Measurements from ENCODE around the gene MT3. TPM values are rescaled to one million over a fixed set of nuclear protein-coding genes. Genes with fewer than 3 reads are reported as not detected.

MT3 gene
- total RNA-seq, 5 donors from 2014 or later (not counting 1 experiment from before 2014, with no cell fraction given): 0.66 to 1.9 (median 0.84) TPM; not detected in 1

DNA sequence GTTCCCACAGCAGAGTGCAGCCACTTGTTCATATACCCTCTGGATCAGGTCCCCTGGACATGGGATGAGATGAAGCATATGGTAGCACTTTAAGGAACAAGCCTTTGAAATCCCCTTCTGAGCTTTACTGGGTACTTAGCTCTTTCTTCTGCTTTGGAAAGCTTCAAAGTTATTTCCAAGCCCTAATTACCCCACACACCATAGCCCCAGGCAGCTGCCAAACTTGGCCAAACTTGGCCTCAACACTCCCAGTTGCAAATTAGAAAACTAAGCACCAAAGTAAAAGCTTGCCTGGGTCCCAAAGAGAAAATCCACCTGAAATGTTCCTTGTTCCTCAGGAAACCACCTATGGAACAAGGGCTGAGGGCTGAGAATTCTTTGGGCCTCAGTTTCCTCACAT lies 40.2 kb upstream of the MT3 start:
- no peak overlapping the region for H3K4me3 Mint-ChIP-seq

DNA sequence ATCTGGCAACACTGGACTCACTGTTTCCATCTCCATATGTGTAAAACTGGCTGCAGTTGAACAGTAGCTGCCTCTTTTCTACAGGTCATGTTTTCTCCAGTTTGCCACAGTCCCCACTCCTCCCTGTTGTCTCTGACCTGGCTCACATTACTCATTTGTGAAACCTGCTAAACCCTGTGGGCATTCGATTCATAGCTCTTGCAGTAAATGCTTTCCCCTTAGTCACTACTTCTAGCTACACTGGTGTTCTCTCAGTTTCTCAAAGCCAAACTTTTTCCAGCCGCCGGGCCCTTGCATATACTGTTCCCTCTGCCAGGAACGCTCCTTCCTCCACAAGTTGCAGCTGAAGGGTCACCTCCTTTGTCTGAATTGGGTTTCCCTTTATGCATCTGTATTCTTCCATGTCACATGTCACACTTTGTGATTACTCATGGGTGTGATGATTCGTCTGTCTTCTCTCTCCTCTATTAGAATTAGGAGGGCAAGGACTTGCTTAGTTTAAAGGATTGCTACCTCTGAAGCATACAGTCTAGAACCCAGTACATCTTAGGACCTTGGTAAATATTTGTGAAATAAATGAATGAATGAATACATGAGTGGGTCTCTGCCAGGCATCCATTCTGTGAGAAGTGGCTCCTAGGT lies 39.5 kb upstream of the MT3 start:
- no peaks in the 10 kb centered on the region for H3K36me3 ChIP-seq (ENCODE audit: control insufficient read depth in 2 of 2, extremely low read depth in 1 of 2, insufficient read depth in 1 of 2, low read length in 1 of 2)
- ChIA-PET CTCF (interaction anchor here in 1 of 2 donors (0.6 kb wide), 1 partner anchor 140 kb away, joined by 4 read pairs; no protein-coding TSS in a partner anchor), POLR2A (no interaction called here)
- H3K4me1 Mint-ChIP-seq: peaks cover 7 to 20% (median 16%) of the 10 kb centered on the region in 3 donors
- H3K9me3 Mint-ChIP-seq: no peaks in the 10 kb centered on the region
- H3K27me3 Mint-ChIP-seq: peaks cover 6 to 15% of the 10 kb centered on the region in 2 donors
- H3K4me3 Mint-ChIP-seq: no peak overlapping the region
- no peaks in the 10 kb centered on the region for H3K36me3 Mint-ChIP-seq
- peaks cover 0 to 18% of the 10 kb centered on the region in 2 experiments for H3K27me3 ChIP-seq (replicated peaks in 1 of 2; ENCODE audit: control insufficient read depth in 2 of 2, extremely low read depth in 1 of 2, insufficient read depth in 2 of 2, low read length in 1 of 2)
- no CpG with 5 or more reads among the region's 5 CpGs for WGBS (ENCODE audit: insufficient coverage)
- no peaks in the 10 kb centered on the region for H3K9me3 ChIP-seq
- no peak overlapping the region for H3K4me3 ChIP-seq (ENCODE audit: control insufficient read depth in 1 of 2, extremely low read depth in 1 of 2, low read length in 1 of 2)
- no peak overlapping the region for H3K27ac ChIP-seq (ENCODE audit: low read length)
- H3K27ac Mint-ChIP-seq: no peak overlapping the region
- ATAC-seq (replicated peaks in 1 of 4) (no peak), DNase-seq (no peak)
- peaks cover 6 to 12% of the 10 kb centered on the region in 2 experiments for H3K4me1 ChIP-seq (ENCODE audit: control insufficient read depth in 1 of 2, extremely low read depth in 1 of 2, insufficient read depth in 2 of 2, low read length in 2 of 2)

More for the DNA sequence above, 40.2 kb upstream of the MT3 start:
- no peak overlapping the region for H3K4me3 ChIP-seq (ENCODE audit: control insufficient read depth in 1 of 2, extremely low read depth in 1 of 2, low read length in 1 of 2)
- peaks cover 0 to 13% of the 10 kb centered on the region in 2 experiments for H3K27me3 ChIP-seq (replicated peaks in 1 of 2; ENCODE audit: control insufficient read depth in 2 of 2, extremely low read depth in 1 of 2, insufficient read depth in 2 of 2, low read length in 1 of 2)
- H3K9me3 Mint-ChIP-seq: no peaks in the 10 kb centered on the region
- no peak overlapping the region for H3K27ac ChIP-seq (ENCODE audit: low read length)
- DNase-seq (no peak), ATAC-seq (replicated peaks in 1 of 4) (no peak)
- H3K4me1 ChIP-seq (ENCODE audit: control insufficient read depth in 1 of 2, extremely low read depth in 1 of 2, insufficient read depth in 2 of 2, low read length in 2 of 2): peaks cover 6 to 12% of the 10 kb centered on the region in 2 experiments
- H3K4me1 Mint-ChIP-seq: peaks cover 7 to 20% (median 16%) of the 10 kb centered on the region in 3 donors
- no peak overlapping the region for H3K27ac Mint-ChIP-seq
- ChIA-PET POLR2A (no interaction called here), CTCF (interaction anchor here in 1 of 2 donors (0.6 kb wide), 1 partner anchor 139 kb away, joined by 4 read pairs; no protein-coding TSS in a partner anchor)
- H3K36me3 ChIP-seq (ENCODE audit: control insufficient read depth in 2 of 2, extremely low read depth in 1 of 2, insufficient read depth in 1 of 2, low read length in 1 of 2): no peaks in the 10 kb centered on the region
- no peaks in the 10 kb centered on the region for H3K9me3 ChIP-seq
- no peaks in the 10 kb centered on the region for H3K36me3 Mint-ChIP-seq
- H3K27me3 Mint-ChIP-seq: peaks cover 4 to 13% of the 10 kb centered on the region in 2 donors

DNA sequence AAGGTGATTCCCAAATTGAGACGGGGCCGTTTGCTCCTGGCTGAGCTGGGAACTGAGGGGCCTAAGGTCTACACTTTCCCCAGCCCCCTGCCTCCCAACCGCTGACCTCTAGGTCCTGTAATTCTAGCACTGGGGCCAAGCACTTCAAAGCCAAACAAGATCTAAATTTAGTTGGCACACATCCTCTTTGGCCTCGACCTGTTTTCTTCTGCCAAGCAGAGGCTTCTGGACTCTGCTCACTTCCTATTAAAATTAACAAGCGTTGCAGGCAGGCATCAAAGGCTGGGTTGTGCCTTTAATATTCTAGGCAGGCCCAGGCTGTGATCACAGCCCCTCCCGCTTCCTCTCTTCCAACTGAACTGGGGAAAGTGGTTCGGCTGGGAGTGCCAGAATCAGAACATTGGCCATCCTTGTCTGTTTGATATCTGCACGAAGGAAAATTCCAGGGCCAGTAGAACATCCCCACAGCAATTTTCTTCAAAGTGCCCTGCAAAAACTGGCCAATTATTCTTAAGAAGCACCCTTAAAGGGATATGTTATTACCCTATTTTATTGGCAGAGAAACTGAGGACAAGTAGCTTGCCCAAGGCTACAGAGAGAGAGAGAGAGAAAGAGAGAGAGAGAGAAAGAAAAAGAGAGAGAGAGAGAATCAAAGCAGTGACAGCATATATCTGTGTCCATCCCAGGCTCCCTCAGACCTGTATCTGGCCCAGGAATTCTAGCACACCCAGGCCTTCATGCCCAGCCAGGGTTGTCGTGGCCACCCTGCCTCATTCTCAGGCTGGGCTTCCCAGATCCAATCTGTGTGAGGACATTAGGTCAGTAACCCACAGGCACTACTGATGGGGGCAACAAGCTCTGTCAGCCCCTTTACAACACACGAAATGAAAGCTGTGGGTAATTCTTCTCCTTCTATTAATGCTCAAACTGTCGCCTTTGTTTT lies 37.3 kb upstream of the MT3 start:
- Mint-ChIP-seq H3K9me3 (no peaks in the 10 kb centered on the region), H3K4me1 (peaks cover 7 to 16% (median 13%) of the 10 kb centered on the region in 3 donors), H3K27ac (no peak overlapping the region), H3K36me3 (no peaks in the 10 kb centered on the region), H3K27me3 (peaks cover 5 to 24% of the 10 kb centered on the region in 2 donors), H3K4me3 (no peak overlapping the region)
- CTCF ChIA-PET: interaction anchor here in 1 of 2 donors (0.6 kb wide), 1 partner anchor 150 kb away, joined by 5 read pairs; no protein-coding TSS in a partner anchor
- Histone ChIP-seq H3K27ac (ENCODE audit: low read length) (no peak overlapping the region), H3K4me3 (ENCODE audit: control insufficient read depth in 1 of 2, extremely low read depth in 1 of 2, low read length in 1 of 2) (no peak overlapping the region), H3K9me3 (no peaks in the 10 kb centered on the region), H3K36me3 (ENCODE audit: control insufficient read depth in 2 of 2, extremely low read depth in 1 of 2, insufficient read depth in 1 of 2, low read length in 1 of 2) (no peaks in the 10 kb centered on the region), H3K27me3 (replicated peaks in 1 of 2; ENCODE audit: control insufficient read depth in 2 of 2, extremely low read depth in 1 of 2, insufficient read depth in 2 of 2, low read length in 1 of 2) (peaks cover 2 to 22% of the 10 kb centered on the region in 2 experiments), H3K4me1 (ENCODE audit: control insufficient read depth in 1 of 2, extremely low read depth in 1 of 2, insufficient read depth in 2 of 2, low read length in 2 of 2) (peaks cover 6 to 10% of the 10 kb centered on the region in 2 experiments)
- ATAC-seq (replicated peaks in 1 of 4): no peak
- DNase-seq: no peak
- POLR2A ChIA-PET: no interaction called here
- 65% methylated on average over 6 of the region's 11 CpGs for WGBS (ENCODE audit: insufficient coverage)

DNA sequence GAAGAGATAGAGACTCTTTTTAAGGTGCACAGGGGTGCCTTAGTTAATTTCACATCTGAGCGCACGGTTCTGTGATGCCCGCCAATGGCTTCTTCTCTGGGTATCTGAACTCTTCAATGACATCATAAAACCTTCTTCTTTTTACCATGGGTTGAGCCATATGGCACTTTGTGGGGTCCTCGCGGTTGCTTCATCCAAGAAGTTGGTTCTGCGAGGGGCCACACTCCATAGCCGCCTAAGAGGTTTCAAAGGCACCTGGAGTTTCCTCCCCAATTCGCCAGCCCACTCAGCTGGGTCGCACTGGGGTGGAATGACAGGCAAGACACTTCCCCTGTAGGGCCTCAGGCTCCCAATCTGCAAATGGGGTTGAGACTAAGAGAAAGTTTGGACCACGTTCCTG lies 34.9 kb upstream of the MT3 start:
- Mint-ChIP-seq H3K9me3 (no peaks in the 10 kb centered on the region), H3K4me1 (no peaks in the 10 kb centered on the region), H3K27me3 (peaks cover 11 to 28% of the 10 kb centered on the region in 2 donors), H3K4me3 (no peak overlapping the region), H3K36me3 (no peaks in the 10 kb centered on the region), H3K27ac (no peak overlapping the region)
- H3K4me1 ChIP-seq (ENCODE audit: control insufficient read depth in 1 of 2, extremely low read depth in 1 of 2, insufficient read depth in 2 of 2, low read length in 2 of 2): no peaks in the 10 kb centered on the region
- DNase-seq (no peak), ATAC-seq (replicated peaks in 1 of 4) (no peak)
- ChIA-PET POLR2A (no interaction called here), CTCF (no interaction called here)
- no peak overlapping the region for H3K27ac ChIP-seq (ENCODE audit: low read length)
- no peaks in the 10 kb centered on the region for H3K36me3 ChIP-seq (ENCODE audit: control insufficient read depth in 2 of 2, extremely low read depth in 1 of 2, insufficient read depth in 1 of 2, low read length in 1 of 2)
- WGBS (ENCODE audit: insufficient coverage): 90% methylated on average over 4 of the region's 10 CpGs
- no peaks in the 10 kb centered on the region for H3K9me3 ChIP-seq
- peaks cover 2 to 26% of the 10 kb centered on the region in 2 experiments for H3K27me3 ChIP-seq (replicated peaks in 1 of 2; ENCODE audit: control insufficient read depth in 2 of 2, extremely low read depth in 1 of 2, insufficient read depth in 2 of 2, low read length in 1 of 2)
- H3K4me3 ChIP-seq (ENCODE audit: control insufficient read depth in 1 of 2, extremely low read depth in 1 of 2, low read length in 1 of 2): no peak overlapping the region

DNA sequence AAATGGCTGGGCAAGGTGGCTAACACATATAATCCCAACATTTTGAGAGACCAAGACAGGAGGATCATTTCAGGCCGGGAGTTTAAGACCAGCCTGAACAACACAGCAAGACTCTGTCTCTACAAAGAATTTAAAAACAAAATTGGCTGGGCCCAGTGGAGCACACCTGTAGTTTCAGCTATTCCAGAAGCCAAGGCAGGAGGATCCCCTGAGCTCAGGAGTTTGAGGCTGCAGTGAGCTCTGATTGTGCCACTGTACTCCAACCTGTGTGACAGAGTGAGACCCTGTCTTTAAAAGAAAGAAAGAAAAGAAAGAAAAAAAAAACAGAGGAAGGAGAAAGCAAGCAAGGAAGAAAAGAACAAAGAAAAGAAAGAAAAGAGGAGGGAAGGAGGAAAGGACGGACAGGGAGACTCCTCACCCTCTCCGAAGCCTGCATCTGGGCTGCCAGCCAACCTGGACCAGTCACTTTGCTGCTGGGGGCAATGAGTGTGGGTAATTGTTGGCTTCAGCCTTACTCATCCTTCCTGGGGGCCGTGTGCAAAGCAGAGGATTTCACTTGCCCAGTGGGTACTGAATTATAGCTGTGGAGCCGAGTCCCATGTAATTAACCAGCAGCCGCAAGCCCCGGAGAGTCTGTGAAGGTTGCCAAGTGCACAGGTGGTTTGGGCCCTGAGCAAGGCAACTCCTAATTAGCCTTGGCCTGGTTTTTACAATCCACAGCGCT lies 31.1 kb upstream of the MT3 start:
- ChIA-PET POLR2A (no interaction called here), CTCF (interaction anchor here in 1 of 2 donors (0.6 kb wide), 1 partner anchor 333 kb away, joined by 3 read pairs; no protein-coding TSS in a partner anchor)
- H3K27ac Mint-ChIP-seq: no peak overlapping the region
- H3K4me1 Mint-ChIP-seq: no peaks in the 10 kb centered on the region
- H3K4me3 Mint-ChIP-seq: no peak overlapping the region
- H3K36me3 Mint-ChIP-seq: no peaks in the 10 kb centered on the region
- H3K9me3 Mint-ChIP-seq: no peaks in the 10 kb centered on the region
- DNase-seq: no peak
- H3K27me3 Mint-ChIP-seq: peaks cover 16 to 34% of the 10 kb centered on the region in 2 donors
- Histone ChIP-seq H3K36me3 (ENCODE audit: control insufficient read depth in 2 of 2, extremely low read depth in 1 of 2, insufficient read depth in 1 of 2, low read length in 1 of 2) (no peaks in the 10 kb centered on the region), H3K9me3 (no peaks in the 10 kb centered on the region), H3K27ac (ENCODE audit: low read length) (no peak overlapping the region), H3K27me3 (replicated peaks in 1 of 2; ENCODE audit: control insufficient read depth in 2 of 2, extremely low read depth in 1 of 2, insufficient read depth in 2 of 2, low read length in 1 of 2) (peaks cover 2 to 26% of the 10 kb centered on the region in 2 experiments), H3K4me1 (ENCODE audit: control insufficient read depth in 1 of 2, extremely low read depth in 1 of 2, insufficient read depth in 2 of 2, low read length in 2 of 2) (no peaks in the 10 kb centered on the region), H3K4me3 (ENCODE audit: control insufficient read depth in 1 of 2, extremely low read depth in 1 of 2, low read length in 1 of 2) (no peak overlapping the region)
- ATAC-seq (replicated peaks in 1 of 4): no peak
- WGBS (ENCODE audit: insufficient coverage): 94% methylated on average over 5 of the region's 8 CpGs

DNA sequence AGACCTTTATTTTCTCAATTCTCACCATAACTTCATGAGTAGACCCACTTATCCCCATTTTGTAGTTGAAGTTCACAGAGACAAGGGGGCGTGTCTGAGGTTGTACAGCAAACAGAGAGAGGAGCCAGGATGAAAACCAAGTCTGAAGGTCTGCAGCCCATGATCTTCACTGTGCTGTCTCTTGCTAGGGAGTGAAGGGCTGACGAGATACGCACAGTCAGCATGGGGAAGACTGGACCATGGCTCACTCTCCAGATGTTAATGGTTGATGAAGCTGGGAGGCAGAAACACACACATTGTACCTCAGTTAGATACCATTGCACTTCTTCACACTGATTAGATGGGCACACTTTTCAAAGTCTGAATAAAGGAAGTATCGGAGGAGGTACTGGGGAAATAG lies 30.2 kb upstream of the MT3 start:
- no peak overlapping the region for H3K27ac Mint-ChIP-seq
- WGBS (ENCODE audit: insufficient coverage): no CpG with 5 or more reads among the region's 4 CpGs
- H3K27ac ChIP-seq (ENCODE audit: low read length): no peak overlapping the region
- H3K36me3 ChIP-seq (ENCODE audit: control insufficient read depth in 2 of 2, extremely low read depth in 1 of 2, insufficient read depth in 1 of 2, low read length in 1 of 2): no peaks in the 10 kb centered on the region
- DNase-seq: no peak
- no peaks in the 10 kb centered on the region for H3K4me1 ChIP-seq (ENCODE audit: control insufficient read depth in 1 of 2, extremely low read depth in 1 of 2, insufficient read depth in 2 of 2, low read length in 2 of 2)
- H3K4me3 Mint-ChIP-seq: no peak overlapping the region
- H3K4me3 ChIP-seq (ENCODE audit: control insufficient read depth in 1 of 2, extremely low read depth in 1 of 2, low read length in 1 of 2): no peak overlapping the region
- no peaks in the 10 kb centered on the region for H3K4me1 Mint-ChIP-seq
- ATAC-seq (replicated peaks in 1 of 4): no peak
- CTCF ChIA-PET: no interaction called here
- peaks cover 16 to 25% of the 10 kb centered on the region in 2 donors for H3K27me3 Mint-ChIP-seq
- H3K27me3 ChIP-seq (replicated peaks in 1 of 2; ENCODE audit: control insufficient read depth in 2 of 2, extremely low read depth in 1 of 2, insufficient read depth in 2 of 2, low read length in 1 of 2): peaks cover 2 to 19% of the 10 kb centered on the region in 2 experiments
- POLR2A ChIA-PET: no interaction called here
- H3K9me3 ChIP-seq: no peaks in the 10 kb centered on the region
- H3K36me3 Mint-ChIP-seq: no peaks in the 10 kb centered on the region
- no peaks in the 10 kb centered on the region for H3K9me3 Mint-ChIP-seq
